Adipose tissue (tissue), 3 donors: Measurements from ENCODE around the gene CLDN16. TPM values are rescaled to one million over a fixed set of nuclear protein-coding genes. Genes with fewer than 3 reads are reported as not detected.

Experiments
- H3K27ac ChIP-seq: one replicate; pipeline ENCODE4 v1.5.1; 2013; ENCODE audit warnings: low read depth, low read length
- WGBS, 3 donors: extraction: QIAGEN DNeasy Blood & Tissue Kit; methylation state at CpG; one replicate each; pipeline ENCODE4 v1.1.7; 2013; 5-methylcytosine and 5-hydroxymethylcytosine counted together
- polyA plus RNA-seq, 3 donors: library from polyadenylated mRNA; stranded (reverse); fragments of 200-250 nt; gene quantifications; one replicate each; pipeline ENCODE4 v1.2.3, GENCODE V29; 2013
- donor health status: healthy with polysubstance abuse.
- donor health status: Bipolar disorder and iron deficiency.
- donor health status: healthy.

The CLDN16 gene
- polyA plus RNA-seq, 3 donors, result 0.28 TPM; not detected in 2

- H3K27ac ChIP-seq, result no peak overlapping the region
- 85 to 92% (median 88%) methylated on average over 6 of the region's 6 CpGs for WGBS, 3 donors
Measured at GRCh38 chr3:190426806-190427507, 39.0 kb downstream of the CLDN16 start.

- no peak overlapping the region for H3K27ac ChIP-seq
- WGBS, 3 donors, result 85 to 92% (median 91%) methylated on average over 2 of the region's 2 CpGs
Measured at GRCh38 chr3:190429681-190430080, 41.7 kb downstream of the CLDN16 start.

- 73 to 79% (median 77%) methylated on average over 2 of the region's 2 CpGs for WGBS, 3 donors
- H3K27ac ChIP-seq, result no peak overlapping the region
Measured at GRCh38 chr3:190430906-190431305, 42.9 kb downstream of the CLDN16 start.

DNA sequence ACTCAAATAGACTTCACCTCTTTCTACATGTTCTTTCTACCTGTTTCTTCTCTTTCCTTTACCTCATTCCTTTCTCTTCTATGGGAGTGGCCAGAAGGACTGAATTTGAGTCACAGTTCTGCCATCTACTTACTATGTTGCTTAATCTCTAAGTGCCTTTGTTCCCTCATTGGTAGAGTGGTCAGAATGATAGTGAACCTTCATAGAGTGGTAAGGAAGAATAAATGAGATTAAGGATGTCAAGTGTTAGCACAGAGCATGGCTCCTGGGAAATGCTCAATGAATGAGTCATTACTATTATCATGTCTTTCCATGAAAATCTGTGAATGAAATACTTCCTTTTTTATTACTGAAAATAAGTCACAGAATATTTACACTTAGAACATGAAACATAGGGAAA lies 44.3 kb downstream of the CLDN16 start:
- H3K27ac ChIP-seq, result no peak overlapping the region

- 78 to 91% (median 90%) methylated on average over 4 of the region's 4 CpGs for WGBS, 3 donors
- no peak overlapping the region for H3K27ac ChIP-seq
Measured at GRCh38 chr3:190433626-190434025, 45.7 kb downstream of the CLDN16 start.

- no peak overlapping the region for H3K27ac ChIP-seq
- 44 to 81% (median 48%) methylated on average over 3 of the region's 3 CpGs for WGBS, 3 donors
Measured at GRCh38 chr3:190435618-190436017, 47.7 kb downstream of the CLDN16 start.

DNA sequence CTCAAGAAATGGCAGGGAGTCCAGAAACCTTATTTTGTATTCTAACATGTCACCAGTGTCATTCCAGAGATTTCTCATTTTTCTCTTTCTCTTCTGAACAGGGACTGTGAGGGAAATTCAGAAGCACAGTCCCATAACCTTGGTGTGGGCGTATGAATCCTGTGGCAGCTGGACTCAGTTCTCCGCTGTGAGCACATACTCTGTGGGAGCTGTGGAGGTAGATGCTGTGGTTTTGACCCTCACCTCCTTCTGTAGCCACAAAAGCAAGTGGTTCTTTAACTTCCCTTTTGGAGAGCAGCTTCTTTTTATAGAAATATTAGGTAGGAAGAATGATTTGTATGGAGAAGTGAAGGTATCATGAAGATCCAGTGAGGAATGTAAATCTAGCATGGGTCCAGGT lies 48.4 kb downstream of the CLDN16 start:
- 41 to 85% (median 67%) methylated on average over 2 of the region's 2 CpGs for WGBS, 3 donors

DNA sequence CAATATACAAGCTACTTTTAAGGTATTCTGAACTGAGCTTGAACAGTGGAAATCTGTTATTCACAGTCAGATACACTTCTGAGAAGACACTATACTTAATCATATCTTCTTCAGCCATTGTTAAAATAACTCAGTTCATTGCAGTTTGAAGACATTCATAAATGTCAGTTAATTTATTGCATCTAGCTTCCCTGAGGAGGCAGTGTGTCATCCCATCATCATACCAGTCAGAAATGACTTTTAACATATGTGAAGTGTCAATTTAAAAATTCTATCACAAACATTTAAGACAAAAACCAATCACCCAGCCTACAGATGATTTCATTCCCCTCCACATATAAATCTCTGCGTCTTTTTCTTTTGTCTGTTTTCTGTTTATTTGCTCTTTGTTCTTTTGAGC lies 54.3 kb downstream of the CLDN16 start:
- no peak overlapping the region for H3K27ac ChIP-seq
- 92 to 94% (median 93%) methylated on average over 1 of the region's 1 CpG for WGBS, 3 donors

More for the DNA sequence above, 48.4 kb downstream of the CLDN16 start:
- H3K27ac ChIP-seq, result no peak overlapping the region

- WGBS, 3 donors, result 69 to 76% (median 70%) methylated on average over 3 of the region's 3 CpGs
- H3K27ac ChIP-seq, result no peak overlapping the region
Measured at GRCh38 chr3:190443257-190443656, 55.3 kb downstream of the CLDN16 start.

DNA sequence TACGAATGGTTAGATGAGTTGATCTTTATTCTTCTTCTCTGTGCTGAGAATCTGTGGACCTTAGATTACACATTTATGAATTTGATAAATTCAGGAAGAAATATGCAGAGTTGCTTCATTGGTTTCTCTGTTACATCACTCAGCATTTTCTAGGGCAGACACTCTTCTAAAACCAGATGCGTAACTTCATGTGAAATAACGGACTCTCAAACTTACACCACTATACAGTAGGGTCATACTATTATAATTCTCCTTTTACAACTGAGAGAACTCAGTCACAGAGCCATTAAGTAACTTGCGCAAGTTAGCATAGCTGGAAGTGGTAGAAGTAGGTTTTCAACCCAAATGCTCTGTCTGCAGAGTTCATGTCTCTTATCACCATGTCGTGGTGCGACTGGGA lies 56.0 kb downstream of the CLDN16 start:
- no peak overlapping the region for H3K27ac ChIP-seq
- 70 to 95% (median 72%) methylated on average over 6 of the region's 6 CpGs for WGBS, 3 donors

GRCh38 chr3:190444576-190445145 lies 56.7 kb downstream of the CLDN16 start:
- no peak overlapping the region for H3K27ac ChIP-seq
- WGBS, 3 donors, result 93 to 96% (median 95%) methylated on average over 3 of the region's 3 CpGs

- 31 to 64% (median 32%) methylated on average over 6 of the region's 6 CpGs for WGBS, 3 donors
- H3K27ac ChIP-seq, result no peak overlapping the region
Measured at GRCh38 chr3:190446573-190447279, 58.8 kb downstream of the CLDN16 start.

DNA sequence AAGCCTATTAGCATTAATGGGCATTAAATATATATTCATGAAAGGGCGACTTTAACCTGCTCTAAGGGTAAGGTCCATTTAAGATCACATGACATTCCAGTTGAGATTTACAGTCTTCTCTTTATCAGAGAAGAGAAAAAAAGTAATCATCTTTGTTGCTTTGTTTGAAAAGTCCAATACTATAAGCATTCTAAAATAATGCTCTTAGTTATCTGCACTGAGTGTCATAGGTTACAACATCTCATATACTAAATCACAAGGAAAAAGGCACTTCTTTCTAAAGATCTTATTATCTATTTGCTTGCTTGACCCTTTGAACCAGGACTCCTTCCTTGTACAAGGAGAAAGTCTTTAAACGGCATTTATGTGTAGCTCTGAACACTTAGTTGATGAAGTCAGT lies 60.3 kb downstream of the CLDN16 start:
- 78 to 84% (median 80%) methylated on average over 2 of the region's 2 CpGs for WGBS, 3 donors
- no peak overlapping the region for H3K27ac ChIP-seq

DNA sequence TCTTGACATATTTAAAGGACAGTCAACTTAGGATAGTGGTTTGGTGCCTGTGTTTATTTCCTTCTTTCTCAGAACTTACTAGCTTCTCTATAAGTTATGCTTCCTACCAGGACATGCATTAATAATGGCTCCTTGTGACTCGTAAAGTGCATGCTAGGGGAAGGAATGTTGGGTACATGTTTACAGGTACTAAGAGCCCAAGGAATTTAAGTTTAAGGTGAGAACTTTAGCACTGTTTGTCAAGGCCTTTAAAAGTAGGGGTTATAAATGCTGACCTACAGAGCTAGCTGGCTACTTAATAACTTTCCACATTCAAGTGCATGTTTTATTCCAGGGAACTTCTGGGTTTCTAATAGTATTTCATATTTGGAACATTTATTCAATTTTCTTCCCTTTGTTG lies 61.8 kb downstream of the CLDN16 start, which contains the start of gene TMEM207:
Gene TMEM207, minus strand, starts transcription at position 101 of the 400 bp plus-strand sequence. Its CDS starts 92 bp downstream, at position 9.
- H3K27ac ChIP-seq, result no peak within 1 kb of the TSS
- 80 to 95% (median 86%) methylated on average over 1 of the region's 1 CpG for WGBS, 3 donors

- 33 to 89% (median 82%) methylated on average over 2 of the region's 2 CpGs for WGBS, 3 donors
- no peak overlapping the region for H3K27ac ChIP-seq
Measured at GRCh38 chr3:190455828-190456227, 67.9 kb downstream of the CLDN16 start.

- WGBS, 3 donors, result 88 to 95% (median 95%) methylated on average over 1 of the region's 1 CpG
- no peak overlapping the region for H3K27ac ChIP-seq
Measured at GRCh38 chr3:190456770-190457169, 68.8 kb downstream of the CLDN16 start.

DNA sequence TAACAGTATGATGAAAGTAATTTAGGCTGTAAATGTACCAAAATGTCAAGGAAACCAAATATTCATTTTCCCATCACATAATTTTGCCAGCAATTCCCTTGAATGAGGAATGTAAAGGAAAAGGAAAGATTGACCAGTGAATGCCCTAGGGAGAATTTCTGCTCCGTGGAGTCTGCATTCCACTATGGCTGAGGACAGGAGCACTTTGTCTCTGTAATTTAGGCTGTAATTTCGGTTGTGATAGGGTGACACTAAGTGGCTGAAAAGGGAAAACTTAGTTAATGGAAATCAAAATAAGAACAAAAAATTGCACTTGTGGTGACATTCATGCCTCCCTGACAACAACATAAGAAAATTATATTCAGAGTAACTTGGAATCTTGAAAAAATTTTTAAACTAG lies 70.1 kb downstream of the CLDN16 start:
- no peak overlapping the region for H3K27ac ChIP-seq
- WGBS, 3 donors, result 36 to 59% (median 45%) methylated on average over 2 of the region's 2 CpGs
